ENCODE results near the gene LINC01488.

- TF ChIP-seq CTCF (IDR thresholded peaks at IDR 0.05) (no peak), POLR2A (IDR thresholded peaks at IDR 0.05) (no peak), POLR2AphosphoS5 (IDR thresholded peaks at IDR 0.05) (no peak)
Observed at GRCh38 chr11:69437876-69438205, 43.6 kb upstream of the LINC01488 start.

Data from breast epithelium (tissue), 3 donors.